BJ (cell line): ENCODE measurements around the gene ZNF552. TPM values are rescaled to one million over a fixed set of nuclear protein-coding genes. Genes with fewer than 3 reads are reported as not detected.
A peak's percentile ranks its signal among the peaks of the same experiment; 100 is the strongest.
"Not testable (repeated sequence)": the region's sequence is repeated elsewhere in the genome, so short reads cannot be mapped to it uniquely, and the experiment has no call there.

Experiments used
- CTCF ChIA-PET: fragments of 350-600 bp; formaldehyde crosslinking; extraction: SDS; loops from one replicate; lab custom pipeline; 2021; ENCODE audit warnings: antibody characterized with exemption, inconsistent platforms; lab: Yijun Ruan, JAX
- POLR2A ChIA-PET: fragments of 300-600 bp; sonication (Branson Sonifier 250); formaldehyde crosslinking; extraction: SDS; loops from one replicate; lab custom pipeline; 2021; ENCODE audit warnings: antibody characterized with exemption; lab: Charles Lee
- DNase-seq: peaks from one replicate; pipeline ENCODE4 v3.0.0-alpha.2; 2011; ENCODE audit warnings: low read depth
- H3K27me3 ChIP-seq: 2 replicates; pipeline ENCODE4 v1.6.0; 2011; ENCODE audit warnings: low read length; ENCODE audit not compliant: control insufficient read depth, insufficient read depth
- H3K36me3 ChIP-seq: 2 replicates; pipeline ENCODE4 v1.5.1; 2011; ENCODE audit warnings: low read length; ENCODE audit not compliant: control insufficient read depth, insufficient read depth
- H3K4me3 ChIP-seq: 2 replicates; pipeline ENCODE4 v1.5.1; 2011; ENCODE audit warnings: low read depth, mild to moderate bottlenecking, control low read depth, low read length
- CTCF ChIP-seq: IDR thresholded peaks from 2 replicates; pipeline ENCODE4 v1.5.1; 2011; ENCODE audit warnings: low read depth, mild to moderate bottlenecking, control low read depth, inconsistent platforms, low read length, moderate library complexity; ENCODE audit not compliant: insufficient read depth
- polyA plus RNA-seq: library from polyadenylated mRNA; depleted of rRNA; stranded (reverse); fragments of >200 nt; gene quantifications from 2 replicates; pipeline ENCODE4 v1.2.3, GENCODE V29; 2011

ZNF552 gene
- polyA plus RNA-seq, 1 experiment, result 2.1 TPM

DNA sequence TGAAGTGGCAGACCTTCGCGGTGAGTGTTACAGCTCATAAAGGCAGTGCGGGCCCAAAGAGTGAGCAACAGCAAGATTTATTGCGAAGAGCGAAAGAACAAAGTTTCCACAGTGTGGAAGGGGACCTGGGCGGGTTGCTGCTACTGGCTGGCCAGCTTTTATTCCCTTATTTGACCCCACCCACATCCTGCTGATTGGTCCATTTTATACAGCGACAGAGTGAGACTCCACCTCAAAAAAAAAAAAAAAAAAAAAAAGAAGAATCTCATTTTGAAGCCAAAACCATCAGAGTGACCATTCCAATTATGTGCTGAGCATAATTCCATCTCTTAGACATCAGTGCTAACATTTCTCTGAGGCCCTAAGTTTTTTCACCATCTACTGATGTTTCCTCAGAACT, 1.9 kb upstream of the ZNF552 start:
- ChIA-PET POLR2A (no interaction called here), CTCF (no interaction called here)
- Histone ChIP-seq H3K4me3 (no peak overlapping the region), H3K36me3 (no peaks in the 10 kb centered on the region; the same call in 1 of the 2 replicates), H3K27me3 (no peaks in the 10 kb centered on the region)
- no peak for DNase-seq
- TF ChIP-seq CTCF, result no peak

- POLR2A ChIA-PET, result interaction anchor here (0.6 kb wide), 1 partner anchor 10 kb away, joined by 24 read pairs; no protein-coding TSS in a partner anchor
Measured at GRCh38 chr19:57815247-57816075, 748 bp upstream of the ZNF552 start.

DNA sequence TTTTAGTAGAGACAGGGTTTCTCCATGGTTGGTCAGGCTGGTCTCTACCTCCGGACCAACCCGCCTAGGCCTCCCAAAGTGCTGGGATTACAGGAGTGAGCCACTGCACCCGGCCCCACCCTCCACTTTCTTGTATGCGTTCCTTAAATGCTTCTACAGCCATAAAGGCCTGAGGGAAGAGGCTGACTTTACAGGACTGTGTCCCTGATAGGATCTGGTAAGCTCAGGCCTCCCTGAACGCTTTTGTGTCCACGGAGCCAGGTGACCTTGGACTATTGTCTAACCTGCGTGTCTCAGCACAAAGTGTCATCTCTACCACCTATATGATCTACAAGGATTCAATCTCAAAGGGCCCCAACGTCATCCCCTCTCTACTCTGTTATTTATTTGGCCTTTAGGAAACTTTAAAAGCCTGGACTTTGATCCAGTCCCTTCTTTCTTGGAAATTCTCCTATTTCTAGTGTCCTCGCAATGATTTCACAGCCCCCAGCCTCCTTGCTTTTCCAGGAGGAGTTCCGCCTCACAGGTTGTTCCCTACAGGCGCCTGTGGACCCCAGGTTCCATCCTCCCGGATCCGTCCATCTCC, 701 bp downstream of the ZNF552 start:
- TF ChIP-seq CTCF, result no peak
- Histone ChIP-seq H3K36me3 (peaks cover 1% of the 10 kb centered on the region; the same call in 1 of the 2 replicates), H3K4me3 (peak overlapping the region; percentile 77), H3K27me3 (no peaks in the 10 kb centered on the region)
- no peak for DNase-seq
- ChIA-PET CTCF (no interaction called here), POLR2A (no interaction called here)

More at GRCh38 chr19:57815247-57816075, 748 bp upstream of the ZNF552 start:
- Histone ChIP-seq H3K36me3 (no peaks in the 10 kb centered on the region; the same call in 1 of the 2 replicates), H3K4me3 (no peak overlapping the region), H3K27me3 (no peaks in the 10 kb centered on the region)
- TF ChIP-seq CTCF, result no peak
- CTCF ChIA-PET, result no interaction called here
- no peak for DNase-seq

- H3K27me3 ChIP-seq, H3K36me3 ChIP-seq, DNase-seq, CTCF ChIA-PET: not testable (repeated sequence)
- POLR2A ChIA-PET, result interaction anchor here (0.5 kb wide), 1 partner anchor 9 kb away, joined by 3 read pairs; no protein-coding TSS in a partner anchor
- peak overlapping the region; percentile 77; the same call in 1 of the 2 replicates for H3K4me3 ChIP-seq
Measured at GRCh38 chr19:57812975-57813820, 1.5 kb downstream of the ZNF552 start.

DNA sequence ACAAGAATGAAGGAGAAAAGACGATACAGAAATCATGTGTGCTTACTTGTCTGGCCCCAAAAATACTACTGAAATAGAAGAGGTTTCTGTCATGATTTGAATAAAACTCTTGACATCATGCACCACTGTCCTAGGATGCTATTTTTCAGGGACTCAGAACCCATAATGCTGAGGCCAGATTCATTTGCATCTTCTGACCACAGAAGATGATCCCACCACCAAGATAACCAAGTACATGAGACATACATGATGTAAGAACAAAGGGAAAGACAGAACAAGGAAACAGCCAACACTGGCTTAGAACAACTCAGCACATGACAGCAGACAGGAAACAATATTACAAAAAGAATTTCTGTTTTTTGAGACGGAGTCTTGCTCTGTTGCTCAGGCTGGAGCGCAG, 2.5 kb downstream of the ZNF552 start:
- H3K27me3 ChIP-seq, result no peaks in the 10 kb centered on the region
- H3K36me3 ChIP-seq, result peaks cover 3% of the 10 kb centered on the region
- POLR2A ChIA-PET, result no interaction called here
- DNase-seq, result no peak
- no peak for TF ChIP-seq CTCF
- CTCF ChIA-PET, result no interaction called here
- no peak overlapping the region for H3K4me3 ChIP-seq

GRCh38 chr19:57810410-57811295, 4.1 kb downstream of the ZNF552 start:
- DNase-seq, H3K27me3 ChIP-seq, H3K36me3 ChIP-seq, POLR2A ChIA-PET, H3K4me3 ChIP-seq, CTCF ChIA-PET: not testable (repeated sequence)
